B cell (primary cell): ENCODE results near the gene TP53AIP1. TPM values are rescaled to one million over a fixed set of nuclear protein-coding genes. Genes with fewer than 3 reads are reported as not detected.
"Not testable (repeated sequence)": the region's sequence is repeated elsewhere in the genome, so short reads cannot be mapped to it uniquely, and the experiment has no call there.

ENCODE experiments used
- ATAC-seq: fragments of 200-7000 bp; cut with Tn5 transposase; one replicate; pipeline ENCODE4 v1.10.0; 2021; ENCODE audit warnings: low read depth, mild to moderate bottlenecking, moderate number of reproducible peaks, moderate library complexity
- CTCF ChIA-PET: fragments of 350-600 bp; sonication (Branson Sonifier 250); formaldehyde crosslinking; loops from one replicate; lab custom pipeline; 2021; ENCODE audit warnings: antibody characterized with exemption, inconsistent platforms; lab: Charles Lee
- POLR2A ChIA-PET: fragments of 350-600 bp; sonication (Branson Sonifier 250); formaldehyde crosslinking; loops from one replicate; lab custom pipeline; 2021; ENCODE audit warnings: antibody characterized with exemption; lab: Charles Lee
- DNase-seq: peaks from one replicate; pipeline ENCODE4 v3.0.0; 2013
- H2AFZ ChIP-seq: 2 replicates; pipeline ENCODE4 v1.6.1; 2012; ENCODE audit warnings: mild to moderate bottlenecking, low read depth, low read length; ENCODE audit not compliant: insufficient read depth, poor library complexity, severe bottlenecking
- H3K27ac ChIP-seq, 2 donors: 1 replicate in 1 of 2; 2 replicates in 1 of 2; pipeline ENCODE4 v1.5.1; 2012 to 2013; ENCODE audit warnings: low read length in 2 of 2, mild to moderate bottlenecking in 2 of 2, moderate library complexity in 1 of 2
- H3K27me3 ChIP-seq, 4 experiments: fragments of 200-600 bp in 1 of 4; sonication (generic) in 1 of 4; replicated peaks in 1 of 4; 1 replicate in 2 of 4; 2 replicates in 2 of 4; pipeline versions ENCODE4 v1.6.1 to v1.7.0; 2013 to 2016; ENCODE audit warnings: low read length in 3 of 4, mild to moderate bottlenecking in 2 of 4, mixed read lengths in 1 of 4, moderate library complexity in 1 of 4; ENCODE audit not compliant: insufficient read depth in 4 of 4, control insufficient read depth in 3 of 4; ENCODE audit errors: control extremely low read depth in 1 of 4
- H3K36me3 ChIP-seq, 2 experiments: replicated peaks in 1 of 2; 1 replicate in 1 of 2; 2 replicates in 1 of 2; pipeline versions ENCODE4 v1.6.1 to v1.7.1; 2013; ENCODE audit warnings: low read length in 1 of 2; ENCODE audit not compliant: insufficient read depth in 2 of 2, control insufficient read depth in 1 of 2; ENCODE audit errors: control extremely low read depth in 1 of 2, extremely low read depth in 1 of 2
- H3K4me1 ChIP-seq, 2 donors: fragments of 200-600 bp in 1 of 2; sonication (generic) in 1 of 2; 1 replicate in 1 of 2; 2 replicates in 1 of 2; pipeline versions ENCODE4 v1.5.1 to v1.6.1; 2013 to 2017; ENCODE audit warnings: low read length in 2 of 2; ENCODE audit not compliant: control insufficient read depth in 2 of 2, insufficient read depth in 2 of 2
- H3K4me2 ChIP-seq: replicated peaks from 2 replicates; pipeline ENCODE3; 2012; ENCODE audit warnings: mild to moderate bottlenecking, low read depth, low read length; ENCODE audit not compliant: poor library complexity, severe bottlenecking
- H3K4me3 ChIP-seq, 5 experiments: fragments of 200-600 bp in 1 of 5; sonication (generic) in 1 of 5; 1 replicate in 3 of 5; 2 replicates in 2 of 5; pipeline versions ENCODE4 v1.5.1 to v1.7.0; 2011 to 2016; ENCODE audit warnings: low read length in 4 of 5, mild to moderate bottlenecking in 4 of 5, low read depth in 2 of 5, control low read depth in 1 of 5, moderate library complexity in 1 of 5; ENCODE audit not compliant: insufficient read depth in 1 of 5; ENCODE audit errors: control extremely low read depth in 1 of 5, extremely low read depth in 1 of 5
- H3K79me2 ChIP-seq: fragments of 200-600 bp; sonication (generic); one replicate; pipeline ENCODE4 v1.6.0; 2016; ENCODE audit warnings: low read length; ENCODE audit not compliant: control insufficient read depth, insufficient read depth
- H3K9ac ChIP-seq: fragments of 200-600 bp; sonication (generic); 2 replicates; pipeline ENCODE4 v1.6.1; 2017; ENCODE audit warnings: mild to moderate bottlenecking, low read length, moderate library complexity
- H3K9me3 ChIP-seq, 3 donors: one replicate each; pipeline versions ENCODE4 v1.6.1 to v1.7.1; 2013; ENCODE audit warnings: low read length in 2 of 3; ENCODE audit not compliant: control insufficient read depth in 2 of 3, insufficient read depth in 1 of 3; ENCODE audit errors: control extremely low read depth in 1 of 3
- H4K20me1 ChIP-seq: 2 replicates; pipeline ENCODE4 v1.6.0; 2012; ENCODE audit warnings: mild to moderate bottlenecking, low read length; ENCODE audit not compliant: insufficient read depth, control insufficient read depth, poor library complexity, severe bottlenecking
- H3K27ac Mint-ChIP-seq: one replicate; pipeline ENCODE4 v1.8.0; 2021; ENCODE audit warnings: mixed read lengths
- H3K27me3 Mint-ChIP-seq: one replicate; pipeline ENCODE4 v1.8.0; 2021; ENCODE audit warnings: mixed read lengths
- H3K4me1 Mint-ChIP-seq: one replicate; pipeline ENCODE4 v1.8.0; 2021; ENCODE audit warnings: mixed read lengths
- H3K4me3 Mint-ChIP-seq: one replicate; pipeline ENCODE4 v1.8.0; 2021; ENCODE audit warnings: mixed read lengths
- H3K9me3 Mint-ChIP-seq: one replicate; pipeline ENCODE4 v1.8.0; 2022; ENCODE audit warnings: mixed read lengths; ENCODE audit not compliant: insufficient read depth
- EZH2 ChIP-seq: IDR thresholded peaks from 2 replicates; pipeline ENCODE4 v1.6.1; 2012; ENCODE audit warnings: borderline replicate concordance, low read depth, mild to moderate bottlenecking, moderate library complexity, low read length; ENCODE audit not compliant: insufficient read depth, poor library complexity, severe bottlenecking
- WGBS: methylation state at CpG from one replicate; pipeline ENCODE4 v1.1.5; 2013; ENCODE audit warnings: missing lambda C conversion rate; ENCODE audit not compliant: insufficient coverage; 5-methylcytosine and 5-hydroxymethylcytosine counted together
- intact Hi-C: fragments of 100-400 bp; cut with micrococcal nuclease; formaldehyde crosslinking; loops from one replicate; pipeline ENCODE4 v1.10.0; 2022
- polyA plus RNA-seq: library from polyadenylated mRNA; depleted of rRNA; stranded (reverse); fragments of >200 nt; gene quantifications from 2 replicates; pipeline ENCODE4 v1.2.3, GENCODE V29; 2012
- total RNA-seq, 2 donors: library from RNA; stranded (reverse); fragments of 120-200 nt in 1 of 2; gene quantifications; 1 replicate in 1 of 2; 2 replicates in 1 of 2; pipeline versions ENCODE4 v1.2.3 to v1.2.4, GENCODE V29; 2013 to 2022
- TF ChIP-seq, protein P1 (sequence below): fragments of 200-600 bp; IDR thresholded peaks from one replicate; pipeline ENCODE4 v1.8.0; 2022; ENCODE audit warnings: antibody characterized with exemption, mild to moderate bottlenecking

TP53AIP1 gene
- total and polyA plus RNA-seq, 2 donors (not counting 1 experiment from before 2014, with no cell fraction given): 0.04 to 0.12 TPM

DNA sequence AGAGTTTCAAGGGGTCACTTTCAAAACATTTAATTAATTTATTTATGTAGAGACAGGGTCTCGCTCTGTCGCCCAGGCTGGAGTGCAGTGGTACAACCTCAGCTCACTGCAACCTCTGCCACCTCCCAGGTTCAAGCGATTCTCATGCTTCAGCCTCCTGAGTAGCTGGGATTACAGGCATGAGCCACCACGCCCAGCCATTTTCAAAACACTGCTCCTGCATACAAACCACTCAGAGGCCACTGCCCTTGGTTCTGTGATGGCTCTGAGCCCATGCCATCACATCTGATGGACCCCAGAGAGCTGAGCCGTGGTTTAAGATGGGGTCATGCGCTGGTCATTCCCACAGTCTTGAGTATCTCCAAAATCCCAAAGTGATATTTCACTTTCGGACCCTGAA, 23.0 kb downstream of the TP53AIP1 start:
- H3K36me3 ChIP-seq, H3K4me1 ChIP-seq, H3K9ac ChIP-seq, H3K27ac Mint-ChIP-seq, H3K4me3 Mint-ChIP-seq, H3K27ac ChIP-seq, DNase-seq, H3K79me2 ChIP-seq, H3K9me3 ChIP-seq, H3K4me2 ChIP-seq, H3K4me3 ChIP-seq, H3K4me1 Mint-ChIP-seq, H3K9me3 Mint-ChIP-seq, H2AFZ ChIP-seq, H4K20me1 ChIP-seq, ATAC-seq, POLR2A ChIA-PET, intact Hi-C loops: not testable (repeated sequence)
- peaks cover 0 to 24% (median 0%) of the 10 kb centered on the region in 4 experiments for H3K27me3 ChIP-seq
- 94% methylated on average over 7 of the region's 7 CpGs for WGBS
- CTCF ChIA-PET: interaction anchor here (1.1 to 3.8 kb wide), 3 partner anchors 13 to 37 kb away, joined by 4 to 13 read pairs (median 5); no protein-coding TSS in a partner anchor
- peaks cover 31% of the 10 kb centered on the region for H3K27me3 Mint-ChIP-seq

DNA sequence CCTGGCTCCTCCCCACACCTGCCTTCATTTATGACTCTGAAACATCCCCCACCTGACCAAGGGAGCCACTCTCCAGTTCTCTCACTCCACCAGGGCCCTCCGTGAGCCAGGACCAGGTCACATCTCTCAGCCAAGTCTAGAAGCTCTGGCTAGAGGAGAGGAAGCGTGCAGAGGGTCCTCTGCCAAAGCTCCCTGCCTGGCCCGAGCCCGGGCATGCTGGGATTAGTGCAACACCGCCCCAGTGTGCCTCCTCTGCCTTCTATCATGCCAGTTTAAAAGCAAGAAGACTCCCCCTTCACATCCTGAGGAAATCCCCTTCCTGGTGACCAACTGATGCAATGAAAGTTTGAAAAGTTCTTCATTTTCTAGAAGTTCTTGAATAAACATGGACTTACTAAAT, 23.5 kb downstream of the TP53AIP1 start:
- no peak overlapping the region for H3K4me3 ChIP-seq
- H3K4me1 ChIP-seq: peaks cover 0 to 4% of the 10 kb centered on the region in 2 donors
- H2AFZ ChIP-seq: no peak overlapping the region
- Mint-ChIP-seq H3K27ac (no peak overlapping the region), H3K4me3 (no peak overlapping the region), H3K4me1 (peaks cover 5% of the 10 kb centered on the region), H3K27me3 (peaks cover 35% of the 10 kb centered on the region), H3K9me3 (no peaks in the 10 kb centered on the region)
- H3K79me2 ChIP-seq: no peaks in the 10 kb centered on the region
- ChIA-PET CTCF (interaction anchor here (1.1 to 3.8 kb wide), 3 partner anchors 12 to 37 kb away, joined by 4 to 13 read pairs (median 5); no protein-coding TSS in a partner anchor), POLR2A (no interaction called here)
- intact Hi-C loops: no loop called here
- TF ChIP-seq, protein P1, sequence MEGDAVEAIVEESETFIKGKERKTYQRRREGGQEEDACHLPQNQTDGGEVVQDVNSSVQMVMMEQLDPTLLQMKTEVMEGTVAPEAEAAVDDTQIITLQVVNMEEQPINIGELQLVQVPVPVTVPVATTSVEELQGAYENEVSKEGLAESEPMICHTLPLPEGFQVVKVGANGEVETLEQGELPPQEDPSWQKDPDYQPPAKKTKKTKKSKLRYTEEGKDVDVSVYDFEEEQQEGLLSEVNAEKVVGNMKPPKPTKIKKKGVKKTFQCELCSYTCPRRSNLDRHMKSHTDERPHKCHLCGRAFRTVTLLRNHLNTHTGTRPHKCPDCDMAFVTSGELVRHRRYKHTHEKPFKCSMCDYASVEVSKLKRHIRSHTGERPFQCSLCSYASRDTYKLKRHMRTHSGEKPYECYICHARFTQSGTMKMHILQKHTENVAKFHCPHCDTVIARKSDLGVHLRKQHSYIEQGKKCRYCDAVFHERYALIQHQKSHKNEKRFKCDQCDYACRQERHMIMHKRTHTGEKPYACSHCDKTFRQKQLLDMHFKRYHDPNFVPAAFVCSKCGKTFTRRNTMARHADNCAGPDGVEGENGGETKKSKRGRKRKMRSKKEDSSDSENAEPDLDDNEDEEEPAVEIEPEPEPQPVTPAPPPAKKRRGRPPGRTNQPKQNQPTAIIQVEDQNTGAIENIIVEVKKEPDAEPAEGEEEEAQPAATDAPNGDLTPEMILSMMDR: no peak
- TF ChIP-seq EZH2: no peak
- no peak for ATAC-seq
- no peak overlapping the region for H3K4me2 ChIP-seq
- no peak overlapping the region for H3K27ac ChIP-seq
- DNase-seq: no peak
- no peak overlapping the region for H3K9ac ChIP-seq
- H3K36me3 ChIP-seq: no peaks in the 10 kb centered on the region
- H4K20me1 ChIP-seq: no peaks in the 10 kb centered on the region
- WGBS: 40% methylated on average over 5 of the region's 5 CpGs
- peaks cover 0 to 20% (median 0%) of the 10 kb centered on the region in 4 experiments for H3K27me3 ChIP-seq
- peaks cover 0 to 4% (median 0%) of the 10 kb centered on the region in 3 donors for H3K9me3 ChIP-seq
